Activated CD4-positive, alpha-beta memory T cell treated with anti-CD3 and anti-CD28 coated beads for 36 hours (primary cell): ENCODE data around the gene ZAP70. TPM values are rescaled to one million over a fixed set of nuclear protein-coding genes. Genes with fewer than 3 reads are reported as not detected.

Source experiments
- CTCF ChIA-PET: fragments of 350-600 bp; sonication (Branson Sonifier 250); formaldehyde crosslinking; loops from one replicate; lab custom pipeline; 2021; ENCODE audit warnings: antibody characterized with exemption, inconsistent platforms; lab: Charles Lee
- POLR2A ChIA-PET: fragments of 350-600 bp; sonication (Branson Sonifier 250); formaldehyde crosslinking; loops from one replicate; lab custom pipeline; 2021; ENCODE audit warnings: antibody characterized with exemption; lab: Charles Lee
- DNase-seq: peaks from one replicate; pipeline ENCODE4 v3.0.0-alpha.2; 2020
- H3K27ac Mint-ChIP-seq: one replicate; pipeline ENCODE4 v1.8.0; 2021; ENCODE audit warnings: mixed read lengths
- H3K27me3 Mint-ChIP-seq: one replicate; pipeline ENCODE4 v1.8.0; 2021; ENCODE audit warnings: mixed read lengths
- H3K36me3 Mint-ChIP-seq: one replicate; pipeline ENCODE4 v1.8.0; 2021; ENCODE audit warnings: mixed read lengths
- H3K4me1 Mint-ChIP-seq: one replicate; pipeline ENCODE4 v1.8.0; 2021; ENCODE audit warnings: low read depth, mixed read lengths
- H3K4me3 Mint-ChIP-seq: one replicate; pipeline ENCODE4 v1.8.0; 2021; ENCODE audit warnings: mild to moderate bottlenecking, mixed read lengths
- H3K9me3 Mint-ChIP-seq: one replicate; pipeline ENCODE4 v1.8.0; 2021; ENCODE audit warnings: mixed read lengths
- intact Hi-C: fragments of 100-400 bp; cut with micrococcal nuclease; formaldehyde crosslinking; loops from one replicate; pipeline ENCODE4 v1.15.1; 2023
- total RNA-seq, 2 experiments: library from RNA; stranded (reverse); gene quantifications; one replicate each; pipeline ENCODE4 v1.2.3, GENCODE V29; 2021

ZAP70 gene
- total RNA-seq, 2 experiments from 2014 or later, result 160 to 166 TPM

DNA sequence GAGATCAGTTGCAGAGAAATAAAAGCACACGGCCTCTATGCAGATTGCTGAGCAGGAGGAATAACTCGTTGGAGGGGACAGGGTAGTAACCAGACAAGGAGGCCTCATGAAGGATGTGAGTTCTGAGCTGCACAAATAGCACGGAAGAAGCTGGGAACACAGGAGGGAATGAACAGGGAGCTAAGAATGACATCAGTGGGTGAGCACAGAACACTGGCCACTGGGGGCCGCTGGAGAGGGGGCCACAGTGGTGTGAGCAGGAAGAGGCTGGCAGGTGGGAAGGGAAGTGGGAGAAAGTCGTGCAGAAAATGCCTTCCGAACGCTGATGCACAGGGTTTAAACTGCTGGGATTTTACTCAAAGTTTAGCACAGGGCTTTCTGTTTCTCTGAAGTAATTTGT lies 61.0 kb downstream of the ZAP70 start:
- POLR2A ChIA-PET, result no interaction called here
- no peaks in the 10 kb centered on the region for H3K9me3 Mint-ChIP-seq
- no peak overlapping the region for H3K4me3 Mint-ChIP-seq
- CTCF ChIA-PET, result interaction anchor here (0.6 to 2.9 kb wide), 8 partner anchors 17 to 610 kb away, joined by 3 to 11 read pairs (median 3); no protein-coding TSS in a partner anchor
- H3K36me3 Mint-ChIP-seq, result peaks cover 10% of the 10 kb centered on the region
- H3K27ac Mint-ChIP-seq, result no peak overlapping the region
- H3K27me3 Mint-ChIP-seq, result no peaks in the 10 kb centered on the region
- no peaks in the 10 kb centered on the region for H3K4me1 Mint-ChIP-seq
- intact Hi-C loops, result no loop called here
- no peak for DNase-seq

DNA sequence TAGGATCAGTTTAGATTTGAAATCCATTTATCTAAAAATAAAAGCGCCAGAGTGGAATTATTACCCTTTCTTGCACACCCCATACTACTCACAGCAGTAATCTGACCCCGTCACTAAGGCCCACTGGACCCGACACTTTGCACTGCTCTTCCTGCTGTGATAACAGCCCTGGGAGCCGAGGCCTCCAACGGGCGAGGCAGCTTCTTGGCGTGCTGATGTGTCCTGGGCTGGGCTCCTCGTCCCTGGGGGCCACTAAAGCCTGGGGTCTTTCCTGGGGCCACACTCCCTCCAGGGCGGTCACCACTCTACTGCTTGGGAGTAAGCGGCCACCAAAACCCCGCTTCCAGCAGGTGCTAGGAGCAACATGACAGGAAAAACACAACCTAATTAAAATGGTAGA lies 61.7 kb downstream of the ZAP70 start:
- no peak overlapping the region for H3K27ac Mint-ChIP-seq
- ChIA-PET CTCF (interaction anchor here (1.0 to 2.9 kb wide), 4 partner anchors 31 to 609 kb away, joined by 3 to 11 read pairs (median 5); no protein-coding TSS in a partner anchor), POLR2A (no interaction called here)
- H3K27me3 Mint-ChIP-seq, result no peaks in the 10 kb centered on the region
- no peaks in the 10 kb centered on the region for H3K9me3 Mint-ChIP-seq
- H3K4me3 Mint-ChIP-seq, result no peak overlapping the region
- no peaks in the 10 kb centered on the region for H3K4me1 Mint-ChIP-seq
- intact Hi-C loops, result no loop called here
- DNase-seq, result no peak
- H3K36me3 Mint-ChIP-seq, result peaks cover 10% of the 10 kb centered on the region

DNA sequence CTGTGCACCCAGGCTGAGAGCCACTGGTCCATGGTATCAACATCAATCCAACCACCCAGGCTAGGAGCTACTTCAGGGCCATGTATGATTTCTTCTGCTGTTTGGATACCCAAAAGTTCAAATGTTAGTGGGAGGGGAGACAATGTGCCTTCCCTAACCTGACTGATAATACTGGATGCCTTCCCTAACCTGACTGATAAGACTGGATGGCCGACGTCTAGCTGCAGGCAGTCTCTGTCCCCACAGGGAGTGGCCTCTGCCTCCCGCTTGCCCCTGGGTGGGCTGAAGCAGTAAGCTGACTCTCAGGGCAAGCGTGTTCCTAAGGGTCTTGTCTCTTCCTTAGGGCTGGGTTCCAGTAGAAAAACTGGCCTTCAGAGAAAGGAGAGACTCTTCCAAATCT lies 65.8 kb downstream of the ZAP70 start:
- Mint-ChIP-seq H3K4me1 (no peaks in the 10 kb centered on the region), H3K36me3 (peaks cover 10% of the 10 kb centered on the region), H3K27ac (no peak overlapping the region), H3K9me3 (no peaks in the 10 kb centered on the region), H3K27me3 (no peaks in the 10 kb centered on the region), H3K4me3 (no peak overlapping the region)
- intact Hi-C loops, result no loop called here
- POLR2A ChIA-PET, result no interaction called here
- CTCF ChIA-PET, result no interaction called here
- no peak for DNase-seq

DNA sequence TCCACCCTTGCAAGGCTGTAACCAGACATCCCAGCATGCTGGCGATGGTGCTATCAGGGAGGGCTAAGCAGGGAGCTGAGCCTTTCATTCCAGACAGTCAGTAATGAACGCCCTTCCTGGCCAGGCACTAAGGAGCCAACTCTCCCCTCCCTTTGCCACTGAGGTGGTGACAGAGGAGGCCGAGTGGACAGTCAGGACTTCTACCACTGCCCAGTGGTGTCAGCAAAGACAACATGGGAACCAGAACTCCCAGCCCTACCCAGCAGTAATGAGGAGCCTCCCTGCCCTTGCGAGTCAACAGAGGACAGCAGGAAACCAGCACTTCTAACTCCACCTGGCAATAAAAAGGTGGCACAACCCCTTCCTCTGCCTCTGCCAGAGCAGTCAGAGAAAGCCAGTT lies 68.6 kb downstream of the ZAP70 start:
- peaks cover 4% of the 10 kb centered on the region for H3K36me3 Mint-ChIP-seq
- no peaks in the 10 kb centered on the region for H3K4me1 Mint-ChIP-seq
- no peaks in the 10 kb centered on the region for H3K27me3 Mint-ChIP-seq
- H3K4me3 Mint-ChIP-seq, result no peak overlapping the region
- no peaks in the 10 kb centered on the region for H3K9me3 Mint-ChIP-seq
- POLR2A ChIA-PET, result interaction anchor here (0.6 kb wide), 1 partner anchor 63 kb away, joined by 3 read pairs; no protein-coding TSS in a partner anchor
- no peak for DNase-seq
- CTCF ChIA-PET, result no interaction called here
- intact Hi-C loops, result no loop called here
- H3K27ac Mint-ChIP-seq, result no peak overlapping the region

DNA sequence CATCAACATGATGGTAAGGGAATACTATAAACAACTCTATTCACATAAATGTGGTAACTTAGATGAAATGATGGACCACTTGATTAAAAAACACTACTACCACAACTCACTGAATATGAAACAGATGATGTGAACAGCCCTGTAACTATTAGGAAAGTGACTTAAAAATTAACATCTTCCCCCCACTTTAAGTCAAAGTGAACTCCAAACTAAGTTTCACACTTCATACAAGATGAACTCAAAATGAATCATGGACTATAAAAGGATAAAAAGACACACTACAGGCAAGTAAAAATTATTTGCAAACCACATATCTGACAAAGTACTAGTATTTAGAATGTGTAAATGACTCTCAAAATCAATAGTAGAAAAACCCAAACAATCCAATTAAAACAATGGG lies 71.6 kb downstream of the ZAP70 start:
- POLR2A ChIA-PET, result no interaction called here
- Mint-ChIP-seq H3K4me1 (no peaks in the 10 kb centered on the region), H3K27ac (no peak overlapping the region), H3K9me3 (no peaks in the 10 kb centered on the region), H3K4me3 (no peak overlapping the region), H3K36me3 (peaks cover 3% of the 10 kb centered on the region), H3K27me3 (no peaks in the 10 kb centered on the region)
- intact Hi-C loops, result no loop called here
- CTCF ChIA-PET, result no interaction called here
- no peak for DNase-seq

DNA sequence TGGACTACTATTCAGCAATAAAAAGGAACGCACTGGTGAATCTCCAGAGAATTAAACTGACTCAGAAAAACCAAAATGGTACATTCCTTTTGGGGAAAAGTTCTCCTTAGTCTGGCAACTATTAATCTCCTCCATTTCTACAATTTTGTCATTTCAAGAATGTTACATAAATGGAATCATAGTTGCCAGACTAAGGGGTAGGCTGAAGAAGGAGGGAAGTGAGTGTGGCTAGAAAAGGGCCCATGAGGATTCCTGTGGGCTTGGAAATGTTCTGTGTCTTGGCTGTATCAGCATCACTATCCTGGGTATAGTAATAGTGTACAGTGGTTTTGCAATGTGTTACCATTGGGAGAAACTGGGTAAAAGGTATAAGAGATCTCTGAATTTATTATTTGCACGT lies 72.4 kb downstream of the ZAP70 start:
- no peaks in the 10 kb centered on the region for H3K9me3 Mint-ChIP-seq
- no peak for DNase-seq
- ChIA-PET POLR2A (no interaction called here), CTCF (interaction anchor here (0.5 kb wide), 1 partner anchor 625 kb away, joined by 3 read pairs; no protein-coding TSS in a partner anchor)
- H3K27ac Mint-ChIP-seq, result no peak overlapping the region
- peaks cover 3% of the 10 kb centered on the region for H3K36me3 Mint-ChIP-seq
- no peaks in the 10 kb centered on the region for H3K4me1 Mint-ChIP-seq
- no peaks in the 10 kb centered on the region for H3K27me3 Mint-ChIP-seq
- no peak overlapping the region for H3K4me3 Mint-ChIP-seq
- intact Hi-C loops, result no loop called here

DNA sequence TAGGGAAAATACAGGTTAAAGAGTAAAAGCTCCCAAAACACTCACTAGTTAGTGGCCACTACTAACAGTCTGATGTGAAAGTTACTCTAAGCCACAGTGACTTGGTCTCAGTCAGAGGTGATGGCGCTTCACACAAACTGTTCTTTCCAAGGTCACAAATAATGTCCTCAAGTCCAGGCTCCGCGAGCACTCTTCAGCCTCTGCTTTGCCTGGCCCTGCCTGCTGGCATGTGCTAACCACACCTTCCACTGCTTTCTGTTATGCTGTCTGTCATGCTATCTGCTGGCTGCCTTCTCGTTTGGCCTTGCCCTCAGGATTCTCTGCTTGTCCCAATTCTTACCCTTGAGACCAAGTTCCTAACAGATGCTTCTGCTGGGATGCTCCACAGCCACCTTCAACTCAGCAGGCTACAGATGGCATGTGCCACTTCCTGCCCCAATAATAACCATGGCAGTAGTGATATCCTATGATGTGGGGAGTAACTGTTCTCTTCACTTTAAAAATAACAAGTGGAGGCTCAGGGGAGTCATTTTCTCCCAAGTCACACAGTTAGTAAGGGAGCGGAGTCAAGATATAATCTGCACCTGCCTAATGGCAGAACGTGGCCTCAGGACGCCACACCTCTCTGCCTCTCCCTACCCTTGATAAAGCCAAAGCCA lies 75.7 kb downstream of the ZAP70 start:
- Mint-ChIP-seq H3K9me3 (no peaks in the 10 kb centered on the region), H3K27ac (no peak overlapping the region), H3K4me1 (no peaks in the 10 kb centered on the region), H3K36me3 (peaks cover 14% of the 10 kb centered on the region), H3K27me3 (no peaks in the 10 kb centered on the region), H3K4me3 (no peak overlapping the region)
- no peak for DNase-seq
- POLR2A ChIA-PET, result no interaction called here
- CTCF ChIA-PET, result no interaction called here
- intact Hi-C loops, result no loop called here

Other genes starting within 250 kb of the ZAP70 start
- 10 to 100 TPM; 17.6 to 18.3 TPM for gene ANKRD36B, start 123.7 kb upstream of the ZAP70 start, total RNA-seq
- gene COX5B, start 67.5 kb upstream of the ZAP70 start, total RNA-seq, result 100 to 1,000 TPM; 215 to 217 TPM
- gene ACTR1B, start 49.5 kb upstream of the ZAP70 start, total RNA-seq, result 100 to 1,000 TPM; 113 to 114 TPM
- 1 to 10 TPM; 4.5 to 4.8 TPM for gene C2orf92, start 43.9 kb upstream of the ZAP70 start, total RNA-seq